SJCRH30 (cell line): Measurements from ENCODE around the gene HEXIM1. TPM values are rescaled to one million over a fixed set of nuclear protein-coding genes. Genes with fewer than 3 reads are reported as not detected.
A peak's percentile ranks its signal among the peaks of the same experiment; 100 is the strongest.

Experiments
- DNase-seq, 2 experiments: peaks; one replicate each; pipeline ENCODE4 v3.0.0-alpha.2; 2015 to 2020
- H3K27ac ChIP-seq: fragments of 250-450 bp; sonication (Bioruptor Pico); 2 replicates; pipeline ENCODE4 v1.5.1; 2020; ENCODE audit warnings: mild to moderate bottlenecking, moderate library complexity
- H3K27me3 ChIP-seq: fragments of 250-450 bp; sonication (Bioruptor Pico); 2 replicates; pipeline ENCODE4 v1.5.1; 2020; ENCODE audit warnings: mild to moderate bottlenecking, moderate library complexity
- H3K36me3 ChIP-seq: fragments of 250-450 bp; sonication (Bioruptor Pico); 2 replicates; pipeline ENCODE4 v1.5.1; 2020; ENCODE audit warnings: mild to moderate bottlenecking, moderate library complexity
- H3K4me1 ChIP-seq: fragments of 250-450 bp; sonication (Bioruptor Pico); 2 replicates; pipeline ENCODE4 v1.5.1; 2020; ENCODE audit warnings: mild to moderate bottlenecking, moderate library complexity
- H3K4me3 ChIP-seq: fragments of 250-450 bp; sonication (Bioruptor Pico); 2 replicates; pipeline ENCODE4 v1.5.1; 2020; ENCODE audit warnings: mild to moderate bottlenecking, moderate library complexity
- H3K9me3 ChIP-seq: fragments of 250-450 bp; sonication (Bioruptor Pico); replicated peaks from 2 replicates; pipeline ENCODE4 v1.5.1; 2020; ENCODE audit warnings: mild to moderate bottlenecking, moderate library complexity
- total RNA-seq: library from RNA; depleted of rRNA; stranded (reverse); fragments of >200 nt; shearing (Covaris generic); gene quantifications from 2 replicates; pipeline ENCODE4 v1.2.3, GENCODE V29; 2014

The HEXIM1 gene
- total RNA-seq, 1 experiment from 2014 or later = 10.5 TPM

DNA sequence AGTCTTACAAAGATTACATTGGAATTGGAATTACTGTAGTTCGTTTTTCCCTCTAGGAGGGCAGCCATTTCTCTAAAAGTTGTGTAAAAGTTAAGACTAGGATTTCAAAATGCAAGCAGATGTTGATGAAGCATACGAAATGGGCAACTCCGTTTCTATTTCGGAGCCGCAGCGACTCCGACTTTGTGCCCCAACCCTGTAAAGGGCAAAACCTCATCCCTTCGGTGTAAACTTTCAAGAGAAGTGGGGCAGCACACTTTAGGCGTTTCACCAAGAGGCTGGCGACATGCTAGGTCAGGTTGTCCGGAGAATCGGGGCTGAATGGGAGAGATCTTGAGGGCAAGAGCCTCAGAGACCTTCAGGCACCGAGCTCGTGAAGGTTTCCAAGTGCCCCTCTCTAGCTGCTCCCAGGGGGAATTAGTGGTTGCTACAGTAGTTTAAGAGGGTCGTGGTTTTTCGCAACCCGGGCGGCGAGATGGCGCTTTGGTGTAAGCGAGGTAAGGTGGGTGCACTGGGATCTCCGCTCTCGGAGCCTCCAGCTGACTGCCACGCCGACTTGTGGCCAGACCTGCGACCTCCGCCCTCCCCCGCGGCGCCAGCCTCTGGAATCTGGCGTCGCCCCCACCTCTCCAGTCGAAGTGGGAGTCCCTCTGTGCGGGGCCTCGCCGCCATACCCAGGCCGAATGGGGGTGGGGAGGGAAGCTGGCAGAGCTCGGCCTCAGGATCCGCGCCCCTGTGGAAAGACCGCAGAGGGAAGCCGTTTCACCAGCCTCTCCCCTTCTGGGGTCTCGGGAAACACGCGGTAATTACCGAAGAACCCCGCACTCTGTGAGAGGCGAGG, 12.4 kb downstream of the HEXIM1 start:
- H3K9me3 ChIP-seq = no peaks in the 10 kb centered on the region
- peak overlapping the region; percentile 90 for H3K4me3 ChIP-seq
- H3K36me3 ChIP-seq = no peaks in the 10 kb centered on the region
- peak; percentile 73 to 79 for DNase-seq
- H3K27ac ChIP-seq = peak overlapping the region; percentile 98
- no peaks in the 10 kb centered on the region for H3K27me3 ChIP-seq
- H3K4me1 ChIP-seq = no peaks in the 10 kb centered on the region; the same call in 1 of the 2 replicates

DNA sequence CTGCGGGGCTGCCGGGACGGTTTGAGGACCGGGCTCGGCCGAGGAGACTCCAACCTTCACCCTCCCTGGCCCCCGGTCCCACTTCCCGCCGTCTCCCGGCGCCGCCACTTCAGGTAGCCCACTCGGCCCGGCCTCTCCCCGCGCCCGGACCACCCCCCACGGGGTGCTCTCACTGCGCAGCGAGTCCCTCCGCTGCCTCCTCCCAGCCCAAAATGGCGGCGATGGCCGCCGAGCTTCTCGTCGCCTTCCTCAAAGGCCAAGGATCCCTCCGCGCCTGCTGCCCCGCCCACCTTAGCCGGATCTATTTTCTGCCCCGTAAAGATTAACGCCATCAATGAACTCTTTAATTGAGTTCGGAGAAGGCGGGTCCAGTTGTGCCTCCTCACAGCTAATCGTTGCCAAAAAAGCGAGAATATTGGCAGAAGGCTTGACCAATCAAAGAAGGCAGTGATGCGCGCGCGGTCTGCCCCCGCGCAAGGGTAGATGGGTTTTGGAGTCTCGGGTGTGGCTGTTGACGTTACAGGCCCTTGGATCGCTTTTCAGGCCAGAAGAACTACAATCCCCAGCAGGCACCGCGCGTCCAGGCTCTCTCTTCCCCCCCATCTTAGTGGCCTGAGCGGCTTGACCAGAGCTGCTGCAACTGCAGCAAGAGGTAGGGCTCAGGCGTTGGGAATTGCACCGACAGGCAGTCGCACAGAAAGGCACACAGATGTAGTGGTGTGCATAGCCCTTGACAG, 13.2 kb downstream of the HEXIM1 start, which contains the start of gene HEXIM2:
HEXIM2 (plus strand) TSS at position 588 of the 737 bp plus-strand sequence. CDS start 919 bp downstream, outside the sequence.
- no peaks in the 10 kb centered on the region for H3K36me3 ChIP-seq
- peak; percentile 99 to 100 for DNase-seq
- no peaks in the 10 kb centered on the region; the same call in 1 of the 2 replicates for H3K4me1 ChIP-seq
- no peaks in the 10 kb centered on the region for H3K9me3 ChIP-seq
- peak within 1 kb of the TSS; percentile 90 for H3K4me3 ChIP-seq
- H3K27me3 ChIP-seq = no peaks in the 10 kb centered on the region
- peak within 1 kb of the TSS; percentile 98 for H3K27ac ChIP-seq

DNA sequence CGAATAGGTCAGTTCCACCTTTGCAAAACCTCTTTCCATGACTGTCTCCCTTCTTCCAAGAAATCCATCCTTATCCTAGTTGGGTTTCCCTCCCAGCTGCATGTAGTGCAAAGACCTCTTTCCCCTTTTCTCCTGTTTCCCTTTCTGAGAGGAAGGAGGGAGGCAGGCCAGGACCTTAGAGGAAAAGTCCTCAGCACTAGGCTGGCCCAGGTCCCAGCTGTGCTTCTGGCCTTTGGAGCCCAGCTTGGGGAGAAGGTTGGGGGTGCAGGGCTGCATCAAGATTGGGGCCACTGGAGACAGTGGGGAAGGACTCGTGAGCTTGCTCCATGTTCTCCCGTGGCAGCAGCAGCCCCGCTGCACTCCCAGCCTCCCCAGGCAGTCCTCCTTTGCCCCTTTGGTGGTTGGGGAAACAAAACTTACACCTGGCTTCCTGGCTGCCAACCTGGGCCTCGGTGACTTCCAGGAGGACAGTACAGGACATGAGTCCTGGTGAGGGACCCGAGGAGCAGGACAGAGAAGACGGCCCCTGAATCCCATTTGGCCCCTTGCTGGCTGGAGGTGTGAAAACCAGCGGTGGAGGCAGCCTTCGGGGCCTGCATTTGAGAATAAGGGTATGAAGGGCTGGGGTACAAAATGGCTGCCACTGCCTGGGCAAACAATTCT, 13.9 kb downstream of the HEXIM1 start:
- no peaks in the 10 kb centered on the region; the same call in 1 of the 2 replicates for H3K4me1 ChIP-seq
- H3K27ac ChIP-seq = no peak overlapping the region
- H3K27me3 ChIP-seq = no peaks in the 10 kb centered on the region
- no peaks in the 10 kb centered on the region for H3K9me3 ChIP-seq
- DNase-seq = no peak
- peak overlapping the region; percentile 90 for H3K4me3 ChIP-seq
- no peaks in the 10 kb centered on the region for H3K36me3 ChIP-seq

DNA sequence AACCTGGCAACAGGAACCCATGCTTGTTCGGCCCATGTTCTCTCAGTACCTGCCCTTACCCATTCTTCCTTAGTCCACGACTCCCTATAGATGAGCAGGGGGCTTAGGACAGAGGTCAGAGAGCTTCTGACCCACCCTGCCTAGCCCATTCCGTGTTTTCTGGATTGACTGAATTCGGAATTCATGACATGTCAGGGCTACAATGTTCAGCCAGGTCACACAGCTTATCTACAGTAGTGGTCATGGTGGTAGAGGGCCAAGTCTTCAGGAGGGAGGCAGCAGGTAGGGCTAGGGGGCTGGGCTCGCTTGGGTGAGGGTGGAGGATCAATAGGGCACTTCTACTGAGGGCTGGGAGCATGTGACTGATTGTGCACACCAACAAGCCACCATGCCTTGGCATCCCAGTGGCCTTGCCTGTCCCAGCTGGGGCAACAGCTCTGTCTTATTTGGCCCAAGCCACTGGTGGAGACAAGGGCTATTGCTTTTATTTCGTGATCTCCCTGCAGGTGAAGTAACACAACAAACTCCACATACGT, 16.5 kb downstream of the HEXIM1 start:
- no peaks in the 10 kb centered on the region; the same call in 1 of the 2 replicates for H3K4me1 ChIP-seq
- no peak for DNase-seq
- H3K27me3 ChIP-seq = no peaks in the 10 kb centered on the region
- H3K9me3 ChIP-seq = no peaks in the 10 kb centered on the region
- H3K4me3 ChIP-seq = no peak overlapping the region
- no peaks in the 10 kb centered on the region for H3K36me3 ChIP-seq
- H3K27ac ChIP-seq = no peak overlapping the region

DNA sequence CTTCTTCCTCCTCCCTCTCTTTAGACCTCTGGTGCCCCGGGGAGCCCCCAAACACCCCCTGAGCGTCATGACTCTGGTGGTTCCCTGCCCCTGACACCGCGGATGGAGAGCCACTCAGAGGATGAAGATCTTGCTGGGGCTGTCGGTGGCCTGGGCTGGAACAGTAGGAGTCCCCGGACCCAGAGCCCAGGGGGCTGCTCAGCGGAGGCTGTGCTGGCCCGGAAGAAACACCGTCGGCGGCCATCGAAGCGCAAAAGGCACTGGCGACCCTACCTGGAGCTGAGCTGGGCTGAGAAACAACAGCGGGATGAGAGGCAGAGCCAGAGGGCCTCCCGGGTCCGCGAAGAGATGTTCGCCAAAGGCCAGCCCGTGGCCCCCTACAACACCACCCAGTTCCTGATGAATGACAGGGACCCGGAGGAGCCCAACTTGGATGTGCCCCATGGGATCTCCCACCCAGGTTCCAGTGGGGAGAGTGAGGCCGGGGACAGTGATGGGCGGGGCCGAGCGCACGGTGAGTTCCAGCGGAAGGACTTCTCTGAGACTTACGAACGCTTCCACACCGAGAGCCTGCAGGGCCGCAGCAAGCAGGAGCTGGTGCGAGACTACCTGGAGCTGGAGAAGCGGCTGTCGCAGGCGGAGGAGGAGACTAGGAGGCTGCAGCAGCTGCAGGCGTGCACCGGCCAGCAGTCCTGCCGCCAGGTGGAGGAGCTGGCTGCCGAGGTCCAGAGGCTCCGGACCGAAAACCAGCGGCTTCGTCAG, 20.9 kb downstream of the HEXIM1 start:
- H3K4me3 ChIP-seq = no peak overlapping the region
- H3K27me3 ChIP-seq = no peaks in the 10 kb centered on the region
- no peaks in the 10 kb centered on the region for H3K9me3 ChIP-seq
- peaks cover 26% of the 10 kb centered on the region for H3K4me1 ChIP-seq
- H3K27ac ChIP-seq = no peak overlapping the region
- no peaks in the 10 kb centered on the region for H3K36me3 ChIP-seq
- DNase-seq = no peak

DNA sequence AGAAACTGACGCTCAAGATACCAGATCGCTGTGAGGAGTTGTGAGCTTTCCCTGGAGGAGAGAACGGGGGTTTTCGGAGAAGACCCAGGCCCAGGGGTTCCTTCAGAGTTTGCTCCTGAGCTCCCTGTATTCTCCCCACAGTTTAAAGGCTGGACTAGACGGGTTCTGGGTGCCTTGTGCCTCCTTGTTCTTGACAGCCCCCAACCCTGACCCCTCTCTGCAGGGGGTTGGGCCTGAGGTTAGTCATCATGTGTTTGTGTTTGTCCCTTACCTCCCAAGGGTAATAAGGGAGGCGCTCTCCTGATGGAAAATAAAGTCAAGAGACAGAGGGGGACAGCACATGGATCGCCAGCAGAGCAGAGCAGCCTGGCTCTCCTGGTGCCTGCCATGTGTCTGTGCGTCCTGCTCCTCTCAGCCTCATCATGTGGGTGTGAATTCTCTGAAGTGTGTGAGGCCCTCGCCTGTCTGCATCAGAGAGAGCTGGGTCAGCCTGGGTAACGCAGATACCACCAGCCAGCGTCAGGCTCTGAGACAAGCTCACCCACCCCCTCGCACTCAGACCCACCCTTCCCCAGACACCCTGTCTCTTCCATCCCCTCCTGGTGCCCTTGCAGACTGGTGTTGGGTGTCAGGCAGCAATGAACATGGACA, 22.1 kb downstream of the HEXIM1 start:
- H3K9me3 ChIP-seq = no peaks in the 10 kb centered on the region
- H3K36me3 ChIP-seq = no peaks in the 10 kb centered on the region
- H3K27ac ChIP-seq = peak overlapping the region; percentile 91; the same call in 1 of the 2 replicates
- no peaks in the 10 kb centered on the region for H3K27me3 ChIP-seq
- no peak overlapping the region for H3K4me3 ChIP-seq
- peaks cover 26% of the 10 kb centered on the region for H3K4me1 ChIP-seq
- DNase-seq = no peak

DNA sequence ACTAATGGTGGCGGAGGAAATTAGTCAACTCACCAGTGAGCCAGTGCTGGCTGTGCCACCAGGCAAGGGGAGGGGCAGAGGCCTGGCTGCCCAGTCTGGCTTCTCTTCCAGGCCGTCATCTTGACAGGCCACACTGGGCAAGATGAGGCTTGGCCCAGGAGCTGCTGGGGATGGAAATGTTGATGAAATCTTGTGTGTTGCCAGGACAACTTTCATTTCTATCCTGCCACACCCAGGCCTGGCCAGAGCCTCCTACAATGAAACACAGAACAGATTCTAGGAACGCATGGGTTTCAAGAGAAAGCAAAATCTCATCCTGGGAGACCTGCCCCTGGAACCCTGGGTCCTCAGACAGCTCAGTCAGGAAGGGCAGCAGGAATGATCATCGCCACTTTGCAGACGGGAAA, 22.7 kb downstream of the HEXIM1 start:
- H3K36me3 ChIP-seq = no peaks in the 10 kb centered on the region
- H3K27ac ChIP-seq = peak overlapping the region; percentile 91
- no peaks in the 10 kb centered on the region for H3K9me3 ChIP-seq
- H3K4me3 ChIP-seq = peak overlapping the region; percentile 52
- no peak for DNase-seq
- H3K4me1 ChIP-seq = peaks cover 26% of the 10 kb centered on the region
- H3K27me3 ChIP-seq = no peaks in the 10 kb centered on the region

DNA sequence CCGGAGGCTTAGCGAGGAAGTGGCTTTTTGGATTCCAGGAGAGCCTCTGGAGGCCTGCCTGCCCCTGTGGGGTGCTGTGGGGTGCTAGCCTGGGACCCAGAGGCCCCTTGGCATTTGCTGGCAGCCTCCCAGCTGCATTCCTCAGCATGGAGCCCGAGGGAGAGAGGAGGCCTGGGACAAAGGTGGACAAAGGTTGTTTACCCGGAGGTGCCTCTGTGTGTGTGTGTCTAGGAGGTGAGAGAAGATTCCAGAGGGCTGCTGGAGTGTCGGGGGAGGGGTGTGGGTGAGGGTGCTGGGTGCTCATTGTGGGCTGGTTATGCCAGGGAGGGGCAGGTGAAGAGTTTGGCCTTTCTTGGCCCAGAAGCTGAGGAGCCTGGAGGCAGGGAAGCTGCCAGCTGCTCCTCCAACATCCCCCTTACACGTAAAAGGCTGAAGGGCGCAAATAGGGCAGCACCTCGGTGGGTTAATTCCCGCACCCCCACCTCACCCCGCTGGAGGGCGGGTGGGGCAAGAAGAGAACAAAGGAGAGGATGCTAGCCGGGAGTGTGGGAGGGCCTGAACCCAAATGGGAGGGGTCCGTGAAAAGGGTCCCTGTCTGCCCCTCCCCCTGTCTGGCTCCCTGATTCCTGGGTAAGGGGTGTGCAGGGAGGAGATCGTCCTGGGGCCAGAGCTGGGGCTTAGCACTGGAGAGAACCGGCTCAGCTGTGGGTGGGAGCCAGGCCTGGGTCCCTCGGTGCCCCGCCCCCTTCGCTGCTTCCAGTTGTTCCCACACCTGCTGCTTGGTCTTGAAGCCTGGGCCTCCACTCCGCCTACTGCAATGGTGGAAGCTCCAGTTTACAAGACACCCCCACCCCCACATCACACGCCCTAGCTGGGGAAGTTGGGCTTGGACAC, 23.3 kb downstream of the HEXIM1 start:
- no peaks in the 10 kb centered on the region for H3K9me3 ChIP-seq
- peak overlapping the region; percentile 52 for H3K4me3 ChIP-seq
- peak overlapping the region; percentile 91 for H3K27ac ChIP-seq
- peak; percentile 97 to 98 for DNase-seq
- no peaks in the 10 kb centered on the region for H3K36me3 ChIP-seq
- no peaks in the 10 kb centered on the region for H3K27me3 ChIP-seq
- peaks cover 32% of the 10 kb centered on the region for H3K4me1 ChIP-seq

DNA sequence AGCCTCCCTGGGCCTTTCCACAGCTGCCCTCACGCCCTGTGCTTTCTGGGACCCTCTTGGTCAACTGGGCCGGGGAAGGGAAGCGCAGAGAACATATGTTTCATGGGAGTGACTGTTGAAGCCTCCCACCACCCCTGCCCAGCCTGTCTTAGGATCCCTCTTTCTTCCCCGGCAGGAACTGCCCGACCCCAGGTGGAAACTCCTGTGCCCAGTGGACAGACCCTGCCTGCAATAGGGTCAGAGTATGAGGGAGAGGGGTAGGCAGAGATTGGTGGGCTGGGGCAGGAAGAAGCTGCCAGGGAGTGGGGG, 23.9 kb downstream of the HEXIM1 start:
- Histone ChIP-seq H3K4me1 (peaks cover 32% of the 10 kb centered on the region), H3K27me3 (no peaks in the 10 kb centered on the region), H3K4me3 (peak overlapping the region; percentile 52), H3K9me3 (no peaks in the 10 kb centered on the region), H3K27ac (peak overlapping the region; percentile 91), H3K36me3 (no peaks in the 10 kb centered on the region)
- no peak for DNase-seq

DNA sequence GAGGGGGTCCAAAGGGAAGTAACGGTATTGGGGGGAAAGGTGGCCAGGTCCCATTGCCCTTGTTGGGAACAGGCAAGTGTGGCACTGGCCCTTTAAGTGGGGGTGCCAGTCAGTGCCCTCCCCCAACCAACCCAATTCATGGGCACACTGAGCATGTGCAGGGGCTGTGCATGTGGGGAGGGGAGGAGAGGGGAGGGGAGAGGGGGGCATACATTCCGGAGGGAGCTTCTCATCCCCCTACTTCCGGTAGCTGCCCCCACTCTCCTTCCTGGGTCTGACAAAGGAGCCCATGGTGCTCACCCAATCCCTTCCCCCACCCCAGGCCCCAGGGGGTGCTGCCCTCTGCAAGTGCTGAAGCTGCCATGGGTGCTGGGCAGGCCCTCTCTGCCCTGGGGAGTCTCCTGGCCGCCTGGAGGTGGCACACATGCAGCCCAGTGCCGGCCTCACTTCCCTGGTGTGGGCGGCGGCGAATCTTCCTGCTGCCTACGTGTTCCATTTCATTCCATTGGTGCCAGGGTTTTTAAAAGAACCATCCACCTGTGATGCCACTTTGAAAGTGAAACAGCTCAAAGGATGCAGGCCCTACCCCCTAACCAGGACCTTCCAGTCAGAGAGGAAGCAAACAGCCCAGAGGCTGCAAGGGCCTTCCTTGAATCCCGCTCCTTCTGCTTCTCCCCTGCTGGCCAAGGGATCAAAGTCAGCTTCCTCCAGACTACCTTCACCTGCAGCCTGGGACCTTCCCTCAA, 24.4 kb downstream of the HEXIM1 start:
- peak overlapping the region; percentile 52 for H3K4me3 ChIP-seq
- peak overlapping the region; percentile 91 for H3K27ac ChIP-seq
- H3K9me3 ChIP-seq = no peaks in the 10 kb centered on the region
- no peaks in the 10 kb centered on the region for H3K36me3 ChIP-seq
- peak; percentile 93 to 95 for DNase-seq
- no peaks in the 10 kb centered on the region for H3K27me3 ChIP-seq
- H3K4me1 ChIP-seq = peaks cover 32% of the 10 kb centered on the region

DNA sequence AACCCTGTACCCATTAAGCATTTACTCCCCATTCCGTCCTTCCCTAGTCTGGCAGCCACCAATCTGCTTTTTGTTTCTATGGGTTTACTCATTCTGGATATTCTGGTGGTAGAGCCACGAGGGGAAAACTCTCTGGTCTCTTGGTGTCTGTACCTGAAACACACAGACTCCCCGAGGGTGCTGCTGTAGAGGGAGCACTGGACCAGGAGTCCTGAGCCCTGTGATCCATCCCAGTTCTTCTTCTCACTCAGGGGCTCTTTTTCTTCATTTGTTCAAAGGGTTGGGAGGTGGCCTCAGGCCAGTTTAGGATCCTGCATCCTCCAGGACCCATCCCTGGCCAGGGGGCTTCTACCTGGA, 27.5 kb downstream of the HEXIM1 start:
- no peak overlapping the region for H3K27ac ChIP-seq
- no peak overlapping the region for H3K4me3 ChIP-seq
- no peak for DNase-seq
- H3K36me3 ChIP-seq = no peaks in the 10 kb centered on the region
- H3K27me3 ChIP-seq = no peaks in the 10 kb centered on the region
- H3K4me1 ChIP-seq = peaks cover 26% of the 10 kb centered on the region
- no peaks in the 10 kb centered on the region for H3K9me3 ChIP-seq

DNA sequence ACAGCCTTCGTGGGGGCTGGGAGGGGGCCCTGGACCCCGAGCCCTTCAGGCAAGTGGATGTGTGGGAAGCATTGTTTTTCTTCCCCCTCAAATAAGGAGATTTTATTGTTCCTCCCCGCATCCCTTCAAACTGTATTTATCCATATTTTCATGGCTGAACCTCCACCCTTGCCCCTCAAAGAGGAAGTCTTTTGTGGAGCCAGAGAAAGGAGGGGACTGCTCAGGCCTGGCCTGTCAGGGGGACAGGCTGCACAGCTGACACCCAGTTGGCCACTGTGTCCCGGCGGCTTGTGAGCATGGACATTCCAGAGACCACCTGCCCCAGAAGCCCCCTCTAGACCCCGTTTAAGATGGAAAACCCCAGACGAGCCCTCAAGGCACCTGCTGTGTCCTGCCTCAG, 29.3 kb downstream of the HEXIM1 start:
- Histone ChIP-seq H3K4me3 (no peak overlapping the region), H3K36me3 (no peaks in the 10 kb centered on the region), H3K9me3 (no peaks in the 10 kb centered on the region), H3K27ac (no peak overlapping the region), H3K4me1 (peaks cover 17% of the 10 kb centered on the region), H3K27me3 (no peaks in the 10 kb centered on the region)
- no peak for DNase-seq
